Measurements from ENCODE around the gene DIAPH2.

Gene DIAPH2

DNA sequence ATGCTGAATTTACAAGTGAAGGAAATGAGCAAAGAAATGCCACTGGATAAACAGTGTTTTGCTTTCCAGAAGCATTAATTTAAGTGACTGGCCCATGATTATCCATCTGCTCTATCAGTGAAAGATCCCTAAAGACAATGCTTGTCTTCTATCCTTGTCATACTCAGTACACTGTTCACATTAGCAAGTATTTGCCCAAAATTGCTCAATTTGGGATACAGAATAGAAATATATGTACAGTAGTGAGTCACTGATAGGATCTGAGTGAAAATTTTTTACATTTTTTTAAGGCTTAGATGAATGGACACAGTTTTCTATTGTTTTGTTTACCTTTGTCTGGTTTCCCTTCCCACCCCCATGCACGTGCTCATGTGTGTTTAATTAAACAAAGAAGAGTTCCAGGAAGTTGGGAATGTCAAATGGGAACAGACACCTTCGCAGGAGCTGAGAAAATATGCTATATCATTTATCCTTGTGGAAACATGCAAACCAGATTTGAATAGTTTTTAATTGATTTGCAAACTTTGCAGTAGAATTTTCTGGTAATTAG lies 855.4 kb downstream of the DIAPH2 start:
- ATAC-seq: no peak
- TF ChIP-seq CSDC2 (CRISPR knock-in tag; IDR thresholded peaks at IDR 0.05): no peak
- no peak for TF ChIP-seq OSR1 (CRISPR knock-in tag; IDR thresholded peaks at IDR 0.05)
- TF ChIP-seq ARNTL (CRISPR knock-in tag; IDR thresholded peaks at IDR 0.05; ENCODE audit: borderline replicate concordance, low read depth): no peak
- no peak for TF ChIP-seq ZC3H10 (CRISPR knock-in tag; IDR thresholded peaks at IDR 0.05)
- TF ChIP-seq, protein P1, sequence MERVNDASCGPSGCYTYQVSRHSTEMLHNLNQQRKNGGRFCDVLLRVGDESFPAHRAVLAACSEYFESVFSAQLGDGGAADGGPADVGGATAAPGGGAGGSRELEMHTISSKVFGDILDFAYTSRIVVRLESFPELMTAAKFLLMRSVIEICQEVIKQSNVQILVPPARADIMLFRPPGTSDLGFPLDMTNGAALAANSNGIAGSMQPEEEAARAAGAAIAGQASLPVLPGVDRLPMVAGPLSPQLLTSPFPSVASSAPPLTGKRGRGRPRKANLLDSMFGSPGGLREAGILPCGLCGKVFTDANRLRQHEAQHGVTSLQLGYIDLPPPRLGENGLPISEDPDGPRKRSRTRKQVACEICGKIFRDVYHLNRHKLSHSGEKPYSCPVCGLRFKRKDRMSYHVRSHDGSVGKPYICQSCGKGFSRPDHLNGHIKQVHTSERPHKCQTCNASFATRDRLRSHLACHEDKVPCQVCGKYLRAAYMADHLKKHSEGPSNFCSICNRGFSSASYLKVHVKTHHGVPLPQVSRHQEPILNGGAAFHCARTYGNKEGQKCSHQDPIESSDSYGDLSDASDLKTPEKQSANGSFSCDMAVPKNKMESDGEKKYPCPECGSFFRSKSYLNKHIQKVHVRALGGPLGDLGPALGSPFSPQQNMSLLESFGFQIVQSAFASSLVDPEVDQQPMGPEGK (CRISPR knock-in tag; IDR thresholded peaks at IDR 0.05; ENCODE audit: borderline replicate concordance): no peak
- TF ChIP-seq GLIS3 (CRISPR knock-in tag; IDR thresholded peaks at IDR 0.05): no peak
- TF ChIP-seq ZNF565 (CRISPR knock-in tag; conservative IDR thresholded peaks at IDR 0.05; ENCODE audit: low read depth): no peak
- TF ChIP-seq TCF4 (CRISPR knock-in tag; IDR thresholded peaks at IDR 0.05; ENCODE audit: borderline replicate concordance): no peak
- TF ChIP-seq, protein P2, sequence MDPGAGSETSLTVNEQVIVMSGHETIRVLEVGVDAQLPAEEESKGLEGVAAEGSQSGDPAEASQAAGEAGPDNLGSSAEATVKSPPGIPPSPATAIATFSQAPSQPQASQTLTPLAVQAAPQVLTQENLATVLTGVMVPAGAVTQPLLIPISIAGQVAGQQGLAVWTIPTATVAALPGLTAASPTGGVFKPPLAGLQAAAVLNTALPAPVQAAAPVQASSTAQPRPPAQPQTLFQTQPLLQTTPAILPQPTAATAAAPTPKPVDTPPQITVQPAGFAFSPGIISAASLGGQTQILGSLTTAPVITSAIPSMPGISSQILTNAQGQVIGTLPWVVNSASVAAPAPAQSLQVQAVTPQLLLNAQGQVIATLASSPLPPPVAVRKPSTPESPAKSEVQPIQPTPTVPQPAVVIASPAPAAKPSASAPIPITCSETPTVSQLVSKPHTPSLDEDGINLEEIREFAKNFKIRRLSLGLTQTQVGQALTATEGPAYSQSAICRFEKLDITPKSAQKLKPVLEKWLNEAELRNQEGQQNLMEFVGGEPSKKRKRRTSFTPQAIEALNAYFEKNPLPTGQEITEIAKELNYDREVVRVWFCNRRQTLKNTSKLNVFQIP (CRISPR knock-in tag; IDR thresholded peaks at IDR 0.05; ENCODE audit: borderline replicate concordance, low read depth): no peak
- no peak for TF ChIP-seq ZNF8 (CRISPR knock-in tag; IDR thresholded peaks at IDR 0.05)
- no peak for TF ChIP-seq ESRRG (CRISPR knock-in tag; IDR thresholded peaks at IDR 0.05)
- no peak for TF ChIP-seq PPARA (CRISPR knock-in tag; IDR thresholded peaks at IDR 0.05; ENCODE audit: borderline replicate concordance)
- no peak for TF ChIP-seq ISL1 (CRISPR knock-in tag; IDR thresholded peaks at IDR 0.05)
- TF ChIP-seq, protein P3, sequence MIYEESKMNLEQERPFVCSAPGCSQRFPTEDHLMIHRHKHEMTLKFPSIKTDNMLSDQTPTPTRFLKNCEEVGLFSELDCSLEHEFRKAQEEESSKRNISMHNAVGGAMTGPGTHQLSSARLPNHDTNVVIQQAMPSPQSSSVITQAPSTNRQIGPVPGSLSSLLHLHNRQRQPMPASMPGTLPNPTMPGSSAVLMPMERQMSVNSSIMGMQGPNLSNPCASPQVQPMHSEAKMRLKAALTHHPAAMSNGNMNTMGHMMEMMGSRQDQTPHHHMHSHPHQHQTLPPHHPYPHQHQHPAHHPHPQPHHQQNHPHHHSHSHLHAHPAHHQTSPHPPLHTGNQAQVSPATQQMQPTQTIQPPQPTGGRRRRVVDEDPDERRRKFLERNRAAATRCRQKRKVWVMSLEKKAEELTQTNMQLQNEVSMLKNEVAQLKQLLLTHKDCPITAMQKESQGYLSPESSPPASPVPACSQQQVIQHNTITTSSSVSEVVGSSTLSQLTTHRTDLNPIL (CRISPR knock-in tag; IDR thresholded peaks at IDR 0.05; ENCODE audit: low read depth): no peak

DNA sequence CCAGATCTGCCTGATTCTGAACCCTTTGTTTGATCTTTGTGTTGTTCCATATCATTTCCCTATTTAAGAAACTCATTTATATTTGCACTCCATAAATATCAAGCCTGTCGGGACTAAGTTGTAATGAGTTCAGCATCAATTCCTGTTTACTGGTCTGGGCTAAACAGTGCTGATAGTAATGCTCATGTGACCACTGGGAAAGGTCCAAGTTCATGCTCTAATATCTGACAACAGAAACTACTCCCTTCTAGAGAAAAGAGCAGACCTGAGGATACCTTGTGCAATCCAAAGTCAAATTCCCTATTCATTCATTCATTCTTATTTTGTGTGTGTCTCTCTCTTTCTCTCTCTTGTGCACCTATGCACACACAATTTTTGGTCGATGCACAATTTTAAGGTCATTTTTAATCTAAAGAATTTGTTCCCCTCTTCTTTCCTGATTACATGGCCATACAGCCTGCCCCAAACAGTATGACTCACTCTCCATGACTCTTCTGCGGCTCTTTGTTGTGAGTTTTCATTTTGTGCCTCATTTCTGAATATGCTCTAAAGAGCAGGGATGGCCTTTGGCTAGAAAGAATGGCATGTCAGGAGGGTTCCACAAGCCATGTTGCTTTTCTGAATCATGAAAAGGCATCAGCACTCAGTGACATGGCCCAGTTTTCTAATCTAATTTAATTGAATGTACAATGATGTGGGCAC lies 863.4 kb downstream of the DIAPH2 start:
- TF ChIP-seq GLIS3 (CRISPR knock-in tag; IDR thresholded peaks at IDR 0.05) (no peak), ZFP3 (CRISPR knock-in tag; IDR thresholded peaks at IDR 0.05) (no peak), RARB (CRISPR knock-in tag; IDR thresholded peaks at IDR 0.05) (no peak), ZC3H10 (CRISPR knock-in tag; IDR thresholded peaks at IDR 0.05) (no peak), ISL1 (CRISPR knock-in tag; IDR thresholded peaks at IDR 0.05) (no peak)
- TF ChIP-seq, protein P4, sequence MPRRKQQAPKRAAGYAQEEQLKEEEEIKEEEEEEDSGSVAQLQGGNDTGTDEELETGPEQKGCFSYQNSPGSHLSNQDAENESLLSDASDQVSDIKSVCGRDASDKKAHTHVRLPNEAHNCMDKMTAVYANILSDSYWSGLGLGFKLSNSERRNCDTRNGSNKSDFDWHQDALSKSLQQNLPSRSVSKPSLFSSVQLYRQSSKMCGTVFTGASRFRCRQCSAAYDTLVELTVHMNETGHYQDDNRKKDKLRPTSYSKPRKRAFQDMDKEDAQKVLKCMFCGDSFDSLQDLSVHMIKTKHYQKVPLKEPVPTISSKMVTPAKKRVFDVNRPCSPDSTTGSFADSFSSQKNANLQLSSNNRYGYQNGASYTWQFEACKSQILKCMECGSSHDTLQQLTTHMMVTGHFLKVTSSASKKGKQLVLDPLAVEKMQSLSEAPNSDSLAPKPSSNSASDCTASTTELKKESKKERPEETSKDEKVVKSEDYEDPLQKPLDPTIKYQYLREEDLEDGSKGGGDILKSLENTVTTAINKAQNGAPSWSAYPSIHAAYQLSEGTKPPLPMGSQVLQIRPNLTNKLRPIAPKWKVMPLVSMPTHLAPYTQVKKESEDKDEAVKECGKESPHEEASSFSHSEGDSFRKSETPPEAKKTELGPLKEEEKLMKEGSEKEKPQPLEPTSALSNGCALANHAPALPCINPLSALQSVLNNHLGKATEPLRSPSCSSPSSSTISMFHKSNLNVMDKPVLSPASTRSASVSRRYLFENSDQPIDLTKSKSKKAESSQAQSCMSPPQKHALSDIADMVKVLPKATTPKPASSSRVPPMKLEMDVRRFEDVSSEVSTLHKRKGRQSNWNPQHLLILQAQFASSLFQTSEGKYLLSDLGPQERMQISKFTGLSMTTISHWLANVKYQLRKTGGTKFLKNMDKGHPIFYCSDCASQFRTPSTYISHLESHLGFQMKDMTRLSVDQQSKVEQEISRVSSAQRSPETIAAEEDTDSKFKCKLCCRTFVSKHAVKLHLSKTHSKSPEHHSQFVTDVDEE (CRISPR knock-in tag; IDR thresholded peaks at IDR 0.05): no peak
- peak; percentile 22; the same call in 1 of the 3 replicates for ATAC-seq

DNA sequence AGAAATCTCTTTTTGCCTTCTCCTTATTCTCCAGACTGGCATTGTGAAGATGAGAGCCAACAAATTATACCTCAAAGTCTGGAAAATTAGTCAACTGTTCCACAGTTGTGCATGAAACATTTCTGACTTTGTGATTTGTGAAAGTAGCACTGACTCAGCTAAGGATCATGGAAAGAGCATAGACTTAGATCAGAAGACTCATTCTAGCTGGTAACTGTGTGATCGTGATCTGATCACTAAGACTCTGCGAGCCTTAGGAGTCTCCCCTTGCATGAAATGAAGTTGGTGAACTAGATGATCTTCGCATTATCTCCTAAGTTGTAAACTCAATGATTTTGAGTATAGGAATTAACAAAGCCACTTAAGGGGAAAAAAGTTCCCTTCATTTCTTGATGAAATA lies 867.2 kb downstream of the DIAPH2 start:
- no peak for ATAC-seq
- no peak for TF ChIP-seq ARNTL (CRISPR knock-in tag; IDR thresholded peaks at IDR 0.05; ENCODE audit: borderline replicate concordance, low read depth)
- no peak for TF ChIP-seq ISL1 (CRISPR knock-in tag; IDR thresholded peaks at IDR 0.05)
- TF ChIP-seq, protein P3 (CRISPR knock-in tag; IDR thresholded peaks at IDR 0.05; ENCODE audit: low read depth): no peak
- TF ChIP-seq BACH2 (CRISPR knock-in tag; IDR thresholded peaks at IDR 0.05; ENCODE audit: borderline replicate concordance): no peak
- no peak for TF ChIP-seq ZNF70 (CRISPR knock-in tag; IDR thresholded peaks at IDR 0.05)
- TF ChIP-seq OSR1 (CRISPR knock-in tag; IDR thresholded peaks at IDR 0.05): no peak
- TF ChIP-seq ZFP30 (CRISPR knock-in tag; IDR thresholded peaks at IDR 0.05): no peak
- TF ChIP-seq TOX (CRISPR knock-in tag; IDR thresholded peaks at IDR 0.05; ENCODE audit: borderline replicate concordance): no peak
- TF ChIP-seq ZNF8 (CRISPR knock-in tag; IDR thresholded peaks at IDR 0.05): no peak
- TF ChIP-seq ZFP3 (CRISPR knock-in tag; IDR thresholded peaks at IDR 0.05): no peak
- no peak for TF ChIP-seq ZNF565 (CRISPR knock-in tag; conservative IDR thresholded peaks at IDR 0.05; ENCODE audit: low read depth)
- TF ChIP-seq PPARA (CRISPR knock-in tag; IDR thresholded peaks at IDR 0.05; ENCODE audit: borderline replicate concordance): no peak
- no peak for TF ChIP-seq ZC3H10 (CRISPR knock-in tag; IDR thresholded peaks at IDR 0.05)
- TF ChIP-seq TCF4 (CRISPR knock-in tag; IDR thresholded peaks at IDR 0.05; ENCODE audit: borderline replicate concordance): no peak
- TF ChIP-seq RARB (CRISPR knock-in tag; IDR thresholded peaks at IDR 0.05): no peak
- TF ChIP-seq CSDC2 (CRISPR knock-in tag; IDR thresholded peaks at IDR 0.05): no peak
- TF ChIP-seq GLIS3 (CRISPR knock-in tag; IDR thresholded peaks at IDR 0.05): no peak
- TF ChIP-seq, protein P2 (CRISPR knock-in tag; IDR thresholded peaks at IDR 0.05; ENCODE audit: borderline replicate concordance, low read depth): no peak
- no peak for TF ChIP-seq ESRRG (CRISPR knock-in tag; IDR thresholded peaks at IDR 0.05)
- TF ChIP-seq, protein P4 (CRISPR knock-in tag; IDR thresholded peaks at IDR 0.05): no peak
